ENCODE measurements around the gene CFAP298. TPM values are rescaled to one million over a fixed set of nuclear protein-coding genes. Genes with fewer than 3 reads are reported as not detected.
A peak's percentile ranks its signal among the peaks of the same experiment; 100 is the strongest.

CFAP298 gene
- polyA plus RNA-seq, 1 donor from 2014 or later = 105 TPM

GRCh38 chr21:32570456-32570855, 41.7 kb downstream of the CFAP298 start:
- H3F3A ChIP-seq (ENCODE audit: insufficient read depth, low read length, poor library complexity, severe bottlenecking) = no peaks in the 10 kb centered on the region
- no peaks in the 10 kb centered on the region for H3K9me3 ChIP-seq (ENCODE audit: low read length)
- H2AFZ ChIP-seq (ENCODE audit: low read depth, low read length) = no peak overlapping the region
- no peaks in the 10 kb centered on the region for H4K20me1 ChIP-seq (ENCODE audit: insufficient read depth)
- H3K27me3 ChIP-seq (ENCODE audit: insufficient read depth, low read depth, low read length) = no peaks in the 10 kb centered on the region
- H3K27ac ChIP-seq (ENCODE audit: low read length) = no peak overlapping the region
- H3K9ac ChIP-seq (ENCODE audit: low read length) = no peak overlapping the region
- no peak overlapping the region for H3K4me3 ChIP-seq (ENCODE audit: low read length)
- TF ChIP-seq RAD21 (conservative IDR thresholded peaks at IDR 0.05) (no peak), POLR2AphosphoS5 (IDR thresholded peaks at IDR 0.05) (no peak), EP300 (conservative IDR thresholded peaks at IDR 0.05; ENCODE audit: poor library complexity, severe bottlenecking) (no peak), REST (IDR thresholded peaks at IDR 0.05; ENCODE audit: borderline replicate concordance) (no peak), SMC3 (conservative IDR thresholded peaks at IDR 0.05; ENCODE audit: poor library complexity) (no peak), MXI1 (conservative IDR thresholded peaks at IDR 0.05; ENCODE audit: poor library complexity, severe bottlenecking) (no peak), CTCF (IDR thresholded peaks at IDR 0.05; ENCODE audit: poor library complexity, severe bottlenecking) (no peak), TAF1 (IDR thresholded peaks at IDR 0.05; ENCODE audit: low read depth) (no peak), EZH2 (IDR thresholded peaks at IDR 0.05; ENCODE audit: borderline replicate concordance, insufficient read depth, low read length, poor library complexity, severe bottlenecking) (no peak)
- H3K79me2 ChIP-seq (replicated peaks; ENCODE audit: insufficient read depth, low read length) = no peaks in the 10 kb centered on the region
- H3K4me2 ChIP-seq (ENCODE audit: low read length) = no peak overlapping the region
- H3K36me3 ChIP-seq (ENCODE audit: insufficient read depth, low read length) = no peaks in the 10 kb centered on the region
- H3K9me2 ChIP-seq (ENCODE audit: insufficient read depth, low read length) = no peaks in the 10 kb centered on the region

- Histone ChIP-seq H3K4me3 (ENCODE audit: low read length) (peak overlapping the region; percentile 70), H3K9me3 (ENCODE audit: low read length) (no peaks in the 10 kb centered on the region), H4K20me1 (ENCODE audit: insufficient read depth) (no peaks in the 10 kb centered on the region), H3K36me3 (ENCODE audit: insufficient read depth, low read length) (no peaks in the 10 kb centered on the region), H3K9me2 (ENCODE audit: insufficient read depth, low read length) (no peaks in the 10 kb centered on the region), H3K27ac (ENCODE audit: low read length) (no peak overlapping the region), H3K27me3 (ENCODE audit: insufficient read depth, low read depth, low read length) (no peaks in the 10 kb centered on the region), H3K9ac (ENCODE audit: low read length) (peak overlapping the region; percentile 39), H3F3A (ENCODE audit: insufficient read depth, low read length, poor library complexity, severe bottlenecking) (no peaks in the 10 kb centered on the region), H3K4me2 (ENCODE audit: low read length) (no peak overlapping the region), H3K79me2 (replicated peaks; ENCODE audit: insufficient read depth, low read length) (no peaks in the 10 kb centered on the region), H2AFZ (ENCODE audit: low read depth, low read length) (no peak overlapping the region)
- TF ChIP-seq POLR2AphosphoS5 (IDR thresholded peaks at IDR 0.05) (no peak), CTCF (IDR thresholded peaks at IDR 0.05; ENCODE audit: poor library complexity, severe bottlenecking) (peak; percentile 83), RAD21 (conservative IDR thresholded peaks at IDR 0.05) (peak; percentile 60), REST (IDR thresholded peaks at IDR 0.05; ENCODE audit: borderline replicate concordance) (no peak), EZH2 (IDR thresholded peaks at IDR 0.05; ENCODE audit: borderline replicate concordance, insufficient read depth, low read length, poor library complexity, severe bottlenecking) (no peak), SMC3 (conservative IDR thresholded peaks at IDR 0.05; ENCODE audit: poor library complexity) (peak; percentile 66), EP300 (conservative IDR thresholded peaks at IDR 0.05; ENCODE audit: poor library complexity, severe bottlenecking) (no peak), MXI1 (conservative IDR thresholded peaks at IDR 0.05; ENCODE audit: poor library complexity, severe bottlenecking) (no peak), TAF1 (IDR thresholded peaks at IDR 0.05; ENCODE audit: low read depth) (no peak)
Observed at GRCh38 chr21:32569261-32570230, 42.6 kb downstream of the CFAP298 start.
